GM19025 (cell line): ENCODE measurements around the gene SMS.

ENCODE experiments used
- ATAC-seq: cut with Tn5 transposase; IDR thresholded peaks from one replicate; pipeline ENCODE4 v1.9.1; 2021; ENCODE audit warnings: mild to moderate bottlenecking, low read depth, moderate library complexity; ENCODE audit not compliant: unreplicated experiment

Gene SMS

DNA sequence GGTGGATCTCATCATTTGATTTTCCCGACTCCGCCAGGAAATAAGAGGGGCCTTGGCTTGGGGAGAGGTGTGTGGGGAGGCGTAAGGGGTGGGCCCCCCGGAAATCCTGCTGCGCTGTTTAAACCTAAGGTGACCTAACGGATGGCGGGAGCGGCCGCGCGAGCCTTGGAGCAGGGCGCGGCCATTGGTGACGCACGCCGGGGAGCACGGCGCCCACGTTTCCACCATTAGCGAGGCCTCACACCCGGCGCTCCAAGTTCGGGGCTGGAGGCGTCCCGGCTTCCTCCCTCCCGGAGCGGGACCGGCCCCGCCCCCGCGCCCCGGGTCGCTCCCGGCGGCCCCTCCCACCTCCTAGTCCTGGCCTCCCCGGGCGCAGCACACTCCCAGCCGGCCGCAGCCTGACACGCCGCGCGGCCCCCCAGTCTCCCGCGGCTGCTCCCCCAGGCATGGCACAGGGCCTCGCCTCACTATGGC, at the start of gene SMS:
SMS (plus strand) TSS at position 354 of the 474 bp plus-strand sequence; CDS start at position 470, 116 bp downstream.
- ATAC-seq, result peak; percentile 74

DNA sequence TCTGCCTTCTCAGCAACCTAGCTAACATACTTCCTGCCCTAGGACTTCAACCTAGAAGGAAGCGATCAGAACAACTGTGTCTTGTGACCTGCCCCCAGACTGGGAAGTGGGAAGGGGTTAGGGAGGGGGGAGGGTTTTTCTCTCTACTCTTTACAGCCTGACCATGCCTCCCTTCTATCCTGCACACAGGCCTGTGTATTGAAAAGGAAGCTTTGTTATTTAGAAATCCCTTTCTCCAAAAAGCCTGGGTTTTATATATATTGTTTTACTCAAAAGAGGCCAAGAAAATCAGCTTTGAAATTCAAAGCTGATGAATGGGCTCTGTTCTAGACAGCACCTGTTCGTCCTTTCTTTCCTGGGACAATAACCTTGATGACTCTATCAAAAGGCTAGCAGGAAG, 35.2 kb upstream of the SMS start:
- no peak for ATAC-seq

DNA sequence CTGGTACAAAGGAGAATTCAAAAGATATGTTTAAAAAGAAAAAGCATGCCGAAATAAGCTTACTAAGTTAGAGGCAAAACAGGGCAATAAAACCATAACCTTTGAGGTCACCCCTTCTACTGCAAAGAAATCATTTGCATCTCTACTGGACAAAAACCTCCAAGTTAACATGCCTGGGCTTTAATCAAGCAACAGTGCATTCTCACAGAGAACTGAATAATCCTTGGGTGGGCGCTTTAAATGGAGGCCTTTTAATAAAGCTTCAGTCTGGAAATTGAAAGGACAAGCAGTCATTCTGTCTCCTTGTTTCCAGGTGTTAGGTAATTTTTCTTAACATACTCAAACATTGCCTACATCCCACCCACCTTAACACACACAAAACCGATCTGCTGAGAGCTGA, 34.6 kb upstream of the SMS start:
- ATAC-seq, result no peak

DNA sequence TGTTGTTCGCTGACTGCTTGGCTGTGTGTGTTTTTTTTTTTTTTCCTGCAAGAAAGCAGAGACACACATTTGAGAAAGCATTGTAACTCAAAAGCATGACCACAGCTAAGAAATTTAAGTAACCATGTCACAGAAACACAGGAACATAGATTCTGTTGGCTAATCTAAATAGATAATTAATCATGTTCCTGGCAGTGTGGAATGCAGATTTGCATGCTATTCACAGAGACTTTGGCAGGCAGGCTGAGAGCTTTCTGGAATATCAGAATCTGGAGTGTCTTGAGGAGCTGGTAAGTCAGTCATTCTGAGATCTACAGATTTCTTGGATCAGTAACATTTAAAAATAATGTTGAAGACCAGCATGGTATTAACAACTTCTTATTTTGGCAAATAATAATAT, 33.2 kb upstream of the SMS start:
- ATAC-seq, result no peak

DNA sequence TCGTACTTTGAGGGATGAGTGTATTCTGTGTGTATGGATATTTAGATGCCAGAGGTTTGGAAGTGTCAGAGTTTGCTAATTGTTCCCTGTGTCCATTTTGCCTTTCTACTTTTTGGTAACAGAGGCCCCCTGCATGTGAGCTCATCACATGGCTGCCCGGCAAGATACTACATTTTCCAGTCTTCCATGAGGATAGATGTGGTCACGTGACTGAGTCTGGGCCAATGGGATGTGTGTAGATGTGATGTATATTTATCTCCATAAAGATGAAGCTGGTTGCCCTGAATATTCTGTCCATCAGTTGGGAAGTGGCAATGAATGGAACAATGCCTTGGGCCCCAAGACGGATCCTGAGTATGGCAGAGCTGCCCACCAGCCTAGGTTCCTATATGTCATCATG, 29.0 kb upstream of the SMS start:
- no peak for ATAC-seq

DNA sequence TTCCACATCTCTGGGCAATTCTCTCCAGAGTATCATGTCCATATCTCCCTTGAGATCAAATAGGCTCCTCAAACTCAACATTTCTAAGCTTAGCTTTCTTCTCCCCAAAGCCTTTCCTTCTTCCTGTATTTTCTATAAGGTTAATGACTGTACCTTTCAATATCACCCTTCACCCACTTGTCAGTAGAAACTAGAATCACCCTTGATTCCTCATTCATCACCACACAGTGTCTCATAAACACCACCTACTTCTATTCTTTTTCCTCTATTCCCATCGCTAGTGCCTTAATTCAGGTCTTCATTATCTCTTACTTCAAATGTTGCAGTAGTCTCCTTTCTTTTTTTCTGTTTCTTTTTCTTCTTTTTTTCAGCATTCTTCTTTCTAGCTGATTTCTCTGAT, 28.3 kb upstream of the SMS start:
- no peak for ATAC-seq

DNA sequence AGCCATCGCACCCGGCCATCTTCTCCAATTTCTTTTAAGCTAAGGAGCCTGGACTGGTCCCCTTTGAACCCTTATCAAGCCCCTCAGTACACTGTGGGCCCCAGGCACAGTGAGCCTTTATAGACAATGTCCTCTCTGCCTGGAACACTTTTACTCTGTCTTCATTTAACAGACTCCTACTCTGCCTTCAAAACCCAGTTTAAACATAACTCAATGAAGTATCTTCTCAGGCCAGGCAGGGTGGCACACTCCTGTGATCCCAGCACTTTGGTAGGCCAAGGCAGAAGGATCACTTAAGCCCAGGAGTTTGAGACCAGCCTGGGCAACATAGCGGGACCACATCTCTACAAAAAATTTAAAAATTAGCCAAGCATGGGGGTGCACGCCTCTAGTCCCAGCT, 27.5 kb upstream of the SMS start:
- no peak for ATAC-seq

DNA sequence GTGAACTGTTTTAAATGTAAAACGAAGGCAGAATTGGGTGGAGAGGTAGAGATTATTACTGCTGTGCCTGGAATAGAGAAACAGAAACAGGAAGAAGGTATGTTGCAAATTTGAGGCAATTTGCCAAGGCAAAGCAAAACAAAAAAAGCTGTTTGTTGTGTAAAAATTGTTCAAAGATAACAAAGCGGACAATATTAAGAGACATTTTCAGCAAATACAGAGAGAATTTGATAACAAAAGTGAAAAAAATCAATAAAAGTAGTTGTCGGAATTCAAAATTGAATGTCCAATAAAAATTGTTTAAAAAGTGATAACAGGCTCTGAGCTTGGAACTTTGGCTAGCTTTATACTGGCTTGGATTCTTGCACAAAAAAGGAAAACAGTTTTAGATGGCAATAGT, 14.4 kb upstream of the SMS start:
- ATAC-seq, result no peak

DNA sequence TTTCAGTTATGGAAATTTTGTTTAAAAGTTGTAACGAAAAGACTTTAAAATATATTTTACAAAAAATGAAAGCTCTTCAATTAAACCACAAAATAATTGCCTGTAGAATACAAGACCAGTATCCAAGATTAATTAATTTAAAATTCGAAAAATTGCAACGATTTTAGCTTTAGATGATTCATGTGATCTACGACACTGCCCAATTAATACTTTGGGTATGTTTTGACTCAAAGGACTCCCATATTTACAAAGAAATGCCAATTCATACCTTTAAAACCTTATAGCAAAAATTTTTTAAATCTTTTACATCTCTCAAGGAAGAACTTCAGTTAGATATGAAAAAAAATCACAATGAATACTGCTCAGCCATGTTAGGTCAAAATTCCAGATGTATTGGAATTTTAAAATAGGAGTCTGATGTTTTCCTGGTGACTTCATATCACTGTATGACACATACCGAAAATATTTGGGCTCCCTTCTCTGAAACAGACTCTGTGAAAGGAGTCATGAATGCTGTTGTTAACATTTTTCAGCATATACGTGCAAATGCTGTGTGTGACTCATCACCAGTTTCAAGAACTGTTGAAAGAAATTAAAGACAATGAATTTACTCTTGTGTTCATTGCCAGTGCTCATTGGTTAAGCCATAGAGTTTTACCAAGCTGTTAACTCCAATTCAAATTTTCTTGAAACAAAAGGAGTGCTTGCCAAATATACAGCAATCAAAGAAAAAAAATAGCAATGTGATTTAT, 13.8 kb upstream of the SMS start:
- no peak for ATAC-seq

DNA sequence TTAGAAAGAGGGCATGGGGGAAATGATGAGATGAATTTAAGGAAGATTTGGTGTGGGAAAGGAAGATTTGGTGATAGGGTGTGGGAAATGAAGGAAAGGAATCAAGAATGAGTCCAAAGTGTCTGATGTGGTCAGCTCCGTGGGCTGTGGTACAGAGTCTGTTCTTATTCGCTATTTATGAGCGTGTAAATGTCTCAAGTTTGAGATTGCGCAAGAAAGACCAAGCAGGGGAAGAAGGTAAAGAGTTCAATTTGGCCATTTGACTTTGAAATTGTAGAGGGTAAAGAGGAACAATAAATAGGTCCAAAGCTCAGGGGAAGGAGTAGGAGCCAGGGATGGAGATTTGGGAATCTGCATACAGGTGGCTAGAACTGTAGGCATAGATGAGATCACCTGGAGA, 11.3 kb upstream of the SMS start:
- ATAC-seq, result no peak

DNA sequence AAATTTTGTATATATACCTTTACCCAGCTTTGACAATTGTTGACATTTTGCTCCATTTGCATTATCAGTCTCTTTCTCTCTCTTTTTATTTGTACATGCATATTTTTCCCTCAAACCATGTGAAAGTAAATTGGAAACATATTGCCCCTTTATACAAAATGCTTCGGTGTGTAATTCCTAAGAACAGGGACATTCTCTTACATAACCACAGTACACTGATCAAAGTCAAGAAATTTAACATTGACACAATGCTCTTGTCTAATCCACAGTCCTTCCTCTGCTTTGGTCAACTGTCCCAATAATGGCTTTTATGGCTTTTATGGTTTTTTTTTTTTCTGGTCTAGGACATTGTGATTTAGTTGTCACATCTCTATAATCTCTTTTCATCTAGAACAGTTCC, 9.5 kb upstream of the SMS start:
- ATAC-seq, result no peak

DNA sequence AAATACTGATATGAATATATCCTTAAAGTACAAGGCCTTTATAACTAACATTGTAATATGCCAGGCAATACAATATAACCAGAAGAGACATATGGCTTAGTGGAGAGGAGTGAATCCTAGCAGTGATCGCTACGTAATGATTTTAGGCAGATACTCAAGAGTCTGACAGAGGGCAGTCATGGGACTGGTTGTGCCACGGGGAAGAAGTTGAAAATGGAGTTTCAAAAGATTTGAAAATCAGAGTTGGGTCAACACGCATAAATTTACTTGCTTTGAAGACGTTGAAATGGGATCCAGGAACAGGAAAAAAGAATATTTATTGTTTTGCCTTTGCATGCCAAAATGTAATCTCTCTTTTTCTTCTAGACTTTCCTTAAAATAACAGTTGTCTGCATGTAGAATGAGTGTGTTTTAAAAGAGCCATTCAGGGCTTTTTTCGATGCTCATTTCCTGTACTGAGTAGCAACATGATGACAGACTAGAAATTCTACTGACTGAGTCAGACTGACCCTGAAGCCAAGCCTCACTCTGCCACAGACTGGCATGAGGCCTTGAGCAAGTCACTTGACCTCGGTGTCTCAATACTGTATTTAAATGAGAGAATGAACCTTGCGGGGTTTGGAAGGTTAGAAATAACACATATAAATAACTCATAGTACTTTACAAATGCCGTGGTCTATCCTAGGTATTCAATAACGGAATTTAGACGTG, 8.1 kb upstream of the SMS start:
- no peak for ATAC-seq

DNA sequence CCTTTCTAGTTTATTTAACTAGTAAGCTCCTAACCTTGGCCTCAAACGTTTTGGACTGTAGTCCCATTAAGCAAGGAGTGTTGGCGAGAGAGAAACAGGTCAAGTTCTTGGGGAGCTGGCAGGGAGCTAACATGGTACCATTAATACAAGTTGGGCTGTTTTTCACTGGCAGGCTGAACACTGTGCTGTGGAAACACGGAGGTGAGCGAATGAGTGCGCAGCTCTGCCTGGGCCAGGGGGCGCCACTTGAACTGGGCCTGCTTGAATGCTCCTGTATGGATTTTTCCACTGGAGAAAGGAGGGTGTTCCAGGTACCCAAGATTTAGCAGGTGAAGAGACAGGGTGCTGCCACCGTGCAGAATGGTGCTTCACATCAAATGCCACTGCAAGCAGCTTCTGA, 7.4 kb upstream of the SMS start:
- no peak for ATAC-seq

DNA sequence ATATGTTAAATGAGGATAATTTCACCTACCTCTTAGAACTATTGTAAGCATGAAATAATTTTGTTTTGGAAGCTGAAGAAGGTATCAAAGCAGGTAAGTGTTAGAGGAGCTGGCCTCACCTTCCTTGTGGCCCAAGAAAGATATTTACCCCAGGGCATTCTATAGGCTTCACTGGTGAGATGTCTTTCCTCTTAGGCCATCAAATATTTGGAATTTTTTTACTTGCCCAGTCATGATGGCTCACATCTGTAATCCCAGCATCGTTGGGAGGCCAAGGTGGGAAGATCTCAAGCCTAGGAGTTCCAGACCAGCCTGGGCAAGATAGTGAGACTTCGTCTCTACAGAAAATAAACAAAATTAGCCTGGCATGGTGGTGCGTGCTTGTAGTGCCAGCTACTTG, 6.1 kb upstream of the SMS start:
- ATAC-seq, result no peak

DNA sequence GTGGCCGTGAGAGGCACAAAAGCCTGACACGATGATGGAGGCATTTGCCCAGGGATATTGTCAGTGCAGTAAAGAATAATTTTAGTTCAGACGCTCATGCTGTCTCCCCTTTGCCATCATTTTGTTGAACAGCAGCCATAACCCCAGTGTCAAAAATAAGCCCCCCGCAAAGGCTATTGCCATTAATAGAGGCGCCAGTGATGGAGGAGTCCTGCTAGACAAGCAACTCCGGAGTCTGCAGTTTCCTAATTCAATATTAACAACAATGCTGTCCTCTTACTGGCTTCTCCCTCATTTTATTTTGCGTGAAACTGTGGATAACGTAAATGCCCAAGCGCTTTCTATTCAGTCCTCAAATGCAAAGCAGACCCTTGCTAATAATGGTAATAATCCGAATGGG, 603 bp upstream of the SMS start:
- no peak for ATAC-seq

DNA sequence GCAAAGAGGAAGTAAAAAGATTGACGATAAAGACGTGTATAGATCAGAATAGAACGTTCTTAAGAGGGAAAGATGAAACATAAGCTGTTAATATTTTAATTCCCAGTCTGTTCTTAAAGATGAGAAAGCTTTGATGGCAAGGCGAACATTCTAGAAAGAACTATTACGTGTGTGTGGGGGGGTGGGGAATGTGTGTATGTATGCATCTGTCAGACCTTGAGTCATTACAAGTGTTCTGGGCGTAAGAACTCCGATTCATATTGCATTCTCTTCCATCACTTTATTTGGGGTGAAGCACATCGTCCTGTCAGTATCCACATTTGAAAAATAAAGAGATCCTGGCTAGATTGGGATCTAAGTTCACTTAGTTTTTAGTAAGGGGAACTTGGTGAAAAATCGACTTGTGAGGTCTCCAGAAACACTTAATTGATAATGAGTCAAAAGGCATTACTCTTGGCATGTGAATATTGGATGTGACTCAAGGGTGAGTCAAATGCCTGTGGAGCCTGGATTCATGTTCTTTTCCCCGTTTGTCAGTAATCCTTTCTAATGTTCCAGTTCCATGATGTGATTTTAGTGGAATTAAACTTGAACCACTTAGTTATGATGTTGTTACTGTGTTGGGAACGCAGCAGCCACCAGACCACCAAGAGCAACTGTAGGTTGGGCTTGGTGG, 3.1 kb downstream of the SMS start:
- ATAC-seq, result no peak

DNA sequence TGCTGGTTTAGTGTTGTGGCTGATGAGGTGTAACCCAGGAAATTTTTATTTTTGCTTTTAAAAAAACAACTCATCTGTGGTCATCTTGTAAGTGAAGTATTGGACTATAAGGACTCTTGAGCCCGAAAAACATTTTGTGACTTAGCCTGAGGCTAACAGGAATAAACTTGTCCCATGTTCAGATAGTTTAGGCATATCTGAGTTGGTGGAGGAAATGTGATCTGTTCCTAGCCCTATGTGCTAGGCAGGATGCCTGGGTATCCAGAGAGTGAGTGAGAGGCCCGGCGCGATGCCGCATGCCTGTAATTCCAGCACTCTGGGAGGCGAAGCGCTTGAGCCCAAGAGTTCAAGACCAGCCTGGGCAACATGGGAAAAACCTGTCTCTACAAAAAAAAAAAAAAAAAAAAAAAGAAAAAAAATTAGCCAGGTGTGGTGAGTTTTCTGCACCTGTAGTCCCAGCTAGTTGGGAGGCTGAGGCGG, 3.7 kb downstream of the SMS start:
- no peak for ATAC-seq

DNA sequence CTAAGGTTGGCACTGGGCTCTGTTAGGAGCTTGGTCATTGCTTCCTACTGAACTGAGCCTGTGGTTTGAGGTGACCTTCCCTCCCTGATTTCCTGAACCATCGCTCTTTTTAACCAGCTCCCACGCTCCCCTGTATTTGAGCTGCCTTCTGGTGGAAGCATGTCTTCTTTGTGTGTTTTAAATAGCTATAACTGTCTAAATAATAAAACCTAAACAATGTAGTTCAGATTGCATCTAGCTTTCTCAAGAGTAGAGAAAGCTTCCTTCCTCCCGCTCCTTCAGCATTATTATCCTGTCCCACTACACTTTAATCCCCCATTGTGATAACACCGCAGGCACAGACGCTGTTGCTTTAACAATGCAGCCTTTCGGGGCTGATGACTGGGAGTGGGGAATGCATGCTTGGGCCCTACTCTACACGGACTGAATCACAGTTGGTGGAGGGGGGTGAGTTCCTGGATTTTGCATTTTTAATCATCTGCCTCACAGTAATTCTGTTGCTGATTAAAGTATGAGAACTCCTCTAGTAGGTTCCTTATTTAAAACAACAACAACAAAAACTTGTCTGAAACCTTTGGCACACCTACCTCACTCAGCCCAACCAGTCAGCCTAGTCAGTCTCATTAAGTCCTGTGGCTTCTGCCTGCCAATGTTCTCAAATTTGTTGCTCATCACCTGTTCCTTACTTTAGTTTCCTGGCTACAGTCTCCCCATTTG, 6.6 kb downstream of the SMS start:
- no peak for ATAC-seq

DNA sequence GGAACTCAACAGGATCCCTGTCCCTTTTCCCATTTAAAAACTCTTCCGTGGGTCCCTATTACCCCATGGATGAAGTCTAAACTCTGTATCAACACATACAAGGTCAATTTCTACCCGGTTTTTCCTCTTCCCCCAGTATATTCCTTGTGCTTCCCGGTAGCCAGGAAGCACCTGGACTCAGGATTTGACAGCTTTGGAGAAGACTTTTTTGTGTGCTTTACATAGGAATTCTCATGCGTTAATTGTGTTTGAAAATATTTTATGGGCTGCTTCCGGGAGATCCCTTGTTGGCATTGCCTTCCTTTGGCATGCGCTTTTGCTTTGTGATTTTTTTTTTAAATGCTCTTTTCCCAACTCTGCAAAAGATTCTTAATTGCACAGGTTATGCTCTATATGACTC, 7.2 kb downstream of the SMS start:
- ATAC-seq, result no peak

DNA sequence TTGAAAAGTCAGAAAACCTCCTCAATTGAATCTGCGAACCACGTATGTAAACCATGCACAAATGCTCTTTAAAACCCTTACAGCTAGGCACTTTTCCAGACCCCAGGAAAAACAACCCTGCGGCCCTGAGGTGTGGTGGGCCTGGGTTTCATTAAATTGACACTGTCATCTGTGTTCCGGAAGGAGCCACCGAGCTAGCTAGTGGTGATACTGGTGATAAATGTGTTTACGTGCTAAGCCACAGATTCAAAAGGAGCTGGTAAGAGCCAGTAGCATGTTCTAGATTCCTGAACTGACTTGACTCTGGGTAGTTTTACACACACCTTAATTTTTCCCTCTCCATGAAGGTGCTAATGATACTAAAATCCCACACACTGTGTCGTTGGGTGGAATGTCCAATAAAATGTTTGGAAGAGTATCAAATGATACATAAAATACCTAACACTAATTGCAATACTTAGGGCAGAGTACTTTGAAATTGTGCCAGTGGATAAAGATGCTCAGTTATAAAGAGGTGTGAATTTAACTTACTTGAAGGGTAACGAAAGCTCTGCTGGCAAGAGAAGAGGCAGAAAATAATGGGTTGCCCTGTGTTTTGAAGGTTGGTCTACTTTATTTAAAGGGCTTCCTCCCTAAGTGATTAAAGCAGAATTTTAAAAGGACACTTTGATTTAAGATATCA, 8.5 kb downstream of the SMS start:
- no peak for ATAC-seq
